GM19025 (cell line): ENCODE results near the gene NTF4.

ENCODE experiments used
- ATAC-seq: cut with Tn5 transposase; IDR thresholded peaks from one replicate; pipeline ENCODE4 v1.9.1; 2021; ENCODE audit warnings: mild to moderate bottlenecking, low read depth, moderate library complexity; ENCODE audit not compliant: unreplicated experiment

NTF4 gene

DNA sequence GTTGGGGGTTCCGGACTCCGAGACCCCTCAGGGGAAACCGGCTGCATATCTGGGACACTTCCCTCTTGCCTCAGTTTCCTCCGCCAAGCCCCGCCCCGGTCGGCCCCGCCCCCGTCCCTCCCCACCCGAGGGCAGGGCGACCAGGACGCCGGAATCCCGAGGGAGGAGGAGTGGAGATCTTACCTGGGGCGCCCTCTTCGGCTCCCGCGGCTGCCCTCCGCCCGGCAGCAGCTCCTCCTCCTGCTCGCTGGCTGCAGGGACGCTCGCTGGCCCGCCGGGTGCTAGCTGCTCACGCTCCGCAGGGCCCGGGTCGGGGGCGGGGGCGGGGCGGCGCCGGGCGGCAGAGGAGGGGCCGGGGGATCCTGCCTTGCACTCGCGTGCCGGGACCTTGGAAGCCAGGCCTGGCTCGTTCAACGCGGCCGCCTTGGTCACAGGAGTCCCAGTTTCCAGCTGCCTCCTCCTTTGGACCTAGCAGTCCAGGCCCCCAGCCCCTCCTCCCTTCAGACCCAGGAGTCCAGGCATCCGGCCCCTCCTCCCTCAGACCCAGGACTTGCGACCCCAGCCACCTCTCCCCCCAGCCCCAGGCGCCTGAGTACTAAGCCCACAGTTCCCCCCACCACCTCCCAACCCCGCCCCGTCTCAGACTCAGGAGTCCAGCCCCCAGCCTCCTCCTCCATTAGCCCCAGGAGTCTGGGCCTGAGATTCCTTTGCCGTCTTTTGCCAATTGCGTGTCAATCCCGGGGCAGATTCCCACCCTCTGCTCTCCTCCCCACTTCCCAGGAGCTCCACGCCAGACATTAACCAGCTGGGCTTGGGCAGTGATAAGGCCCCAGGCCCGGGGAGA lies at the start of gene NTF4:
NTF4 (minus strand) TSS at position 51 of the 844 bp plus-strand sequence. CDS start 2,821 bp downstream, outside the sequence.
- ATAC-seq: no peak

DNA sequence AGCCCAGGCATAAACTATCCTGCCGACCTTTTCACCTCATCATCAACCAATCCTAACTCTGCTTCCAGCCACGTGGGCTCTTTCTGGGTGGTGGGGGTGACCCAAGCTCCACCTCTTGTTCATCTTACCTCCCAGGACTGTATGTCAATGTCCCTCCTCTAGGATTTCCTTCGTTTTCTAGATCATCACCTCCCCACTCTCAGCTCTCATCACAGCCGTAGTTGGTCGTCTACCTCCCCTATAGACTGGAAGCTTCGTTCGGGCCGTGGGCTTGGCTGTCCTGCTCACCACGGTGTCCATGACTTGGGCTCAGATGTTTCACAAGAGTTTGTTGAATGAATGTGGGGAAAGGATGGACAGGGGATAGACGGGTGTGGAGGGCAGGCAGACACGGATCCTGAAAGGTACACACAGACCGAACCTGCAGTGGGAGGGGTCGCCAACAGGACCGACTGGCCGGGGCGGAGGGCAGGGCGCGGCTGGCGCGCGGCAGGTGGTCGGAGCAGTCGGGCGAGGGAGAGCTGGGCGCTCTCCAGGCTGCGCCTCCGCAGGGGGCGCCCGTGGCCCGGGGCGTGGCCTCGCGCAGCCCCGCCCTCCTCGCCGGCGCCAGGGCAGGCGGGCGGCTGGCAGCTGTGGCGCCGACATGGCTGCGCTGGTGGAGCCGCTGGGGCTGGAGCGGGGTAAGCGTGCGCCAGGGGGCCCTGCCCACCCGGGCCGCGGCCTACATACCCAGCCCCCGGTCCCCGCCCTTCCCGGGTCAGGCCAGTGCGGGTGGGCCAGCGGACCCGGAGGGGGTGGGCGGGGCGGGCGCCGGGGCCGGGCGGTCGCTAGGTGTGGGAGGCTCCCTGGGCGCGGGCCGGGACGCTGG lies 49.4 kb upstream of the NTF4 start, which contains the start of gene LIN7B:
LIN7B (plus strand) TSS at position 609 of the 868 bp plus-strand sequence; CDS start at position 644, 35 bp downstream.
- ATAC-seq: peak; percentile 52

- ATAC-seq: no peak
Observed at GRCh38 chr19:49111218-49111998, 46.8 kb upstream of the NTF4 start.

DNA sequence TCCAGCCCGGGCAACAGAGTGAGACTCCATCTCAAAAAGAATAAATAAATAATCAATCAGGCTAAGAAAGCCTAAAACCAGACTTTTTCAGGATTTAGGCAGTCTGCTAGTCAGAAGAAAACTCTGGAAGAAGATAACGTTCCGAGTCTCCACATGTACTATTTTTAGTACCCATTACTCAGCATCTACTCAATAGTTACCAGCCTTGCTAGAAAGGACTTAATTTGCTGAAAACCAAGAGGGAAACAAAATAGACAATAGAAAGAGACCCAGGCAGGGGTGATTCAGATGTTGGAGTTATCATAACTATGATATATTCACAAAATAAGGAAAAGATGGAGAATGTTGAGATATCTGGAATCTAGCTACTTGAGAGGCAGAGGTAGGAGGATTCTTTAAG lies 45.9 kb upstream of the NTF4 start:
- no peak for ATAC-seq

- ATAC-seq: no peak
Observed at GRCh38 chr19:49109569-49110233, 45.1 kb upstream of the NTF4 start.

- ATAC-seq: no peak
Observed at GRCh38 chr19:49109051-49109450, 44.4 kb upstream of the NTF4 start.

- ATAC-seq: no peak
Observed at GRCh38 chr19:49107625-49108459, 43.2 kb upstream of the NTF4 start.

- ATAC-seq: no peak
Observed at GRCh38 chr19:49106648-49107135, 42.1 kb upstream of the NTF4 start.

GRCh38 chr19:49104229-49104864 lies 39.7 kb upstream of the NTF4 start:
- no peak for ATAC-seq

- ATAC-seq: no peak
Observed at GRCh38 chr19:49103331-49104085, 38.9 kb upstream of the NTF4 start.

GRCh38 chr19:49102303-49102702 lies 37.7 kb upstream of the NTF4 start:
- ATAC-seq: no peak

DNA sequence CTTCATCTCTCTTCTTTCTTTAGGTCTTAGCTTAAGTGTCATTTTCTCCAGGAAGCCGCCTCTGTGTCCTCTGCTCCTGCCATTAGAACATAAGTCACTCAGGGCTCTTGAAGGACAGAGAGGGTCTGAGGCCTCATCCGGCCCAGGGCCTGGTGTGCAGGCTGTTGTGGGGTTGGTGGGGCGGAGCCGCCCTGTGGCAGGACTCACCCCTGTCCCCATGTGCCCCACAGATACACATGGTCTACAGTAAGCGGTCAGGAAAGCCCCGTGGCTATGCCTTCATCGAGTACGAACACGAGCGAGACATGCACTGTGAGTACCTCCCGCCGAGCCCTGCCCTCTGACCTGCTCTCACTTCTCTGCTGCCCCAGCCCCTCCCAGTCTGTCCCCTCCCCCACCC lies 36.5 kb upstream of the NTF4 start:
- ATAC-seq: no peak

DNA sequence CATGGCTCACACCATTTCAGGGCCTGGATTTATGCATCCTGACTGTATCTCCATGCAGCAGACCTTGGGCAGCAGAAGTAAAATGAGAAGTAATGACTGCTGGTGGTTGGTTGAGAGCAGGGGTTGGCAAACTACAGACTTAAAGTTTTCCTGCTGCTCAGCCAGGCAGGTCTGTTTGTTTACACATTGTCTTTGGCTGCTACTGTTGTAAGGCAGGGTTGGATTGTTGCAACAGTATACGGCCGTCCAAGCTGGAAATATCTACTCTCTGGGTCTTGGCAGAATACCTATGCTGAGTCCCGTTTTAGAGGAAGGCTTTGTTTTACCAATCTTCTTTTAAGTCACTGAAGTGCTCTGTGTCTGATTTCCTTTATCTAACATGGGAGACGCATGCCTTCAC lies 34.2 kb upstream of the NTF4 start:
- no peak for ATAC-seq

GRCh38 chr19:49097453-49098288 lies 33.1 kb upstream of the NTF4 start:
- ATAC-seq: no peak

GRCh38 chr19:49094505-49095482 lies 30.2 kb upstream of the NTF4 start:
- no peak for ATAC-seq

- no peak for ATAC-seq
Observed at GRCh38 chr19:49092686-49093085, 28.1 kb upstream of the NTF4 start.
